ACC112 (cell line): ENCODE results near the gene SPATA31C1.
"Not testable (repeated sequence)": the region's sequence is repeated elsewhere in the genome, so short reads cannot be mapped to it uniquely, and the experiment has no call there.

Source experiments
- H2AFZ ChIP-seq: fragments of 200-600 bp; sonication (generic); one replicate; pipeline ENCODE4 v1.6.0; 2017; ENCODE audit warnings: antibody characterized with exemption, low read length; ENCODE audit not compliant: unreplicated experiment
- H3K27ac ChIP-seq: fragments of 200-600 bp; sonication (generic); 2 replicates; pipeline ENCODE4 v1.5.1; 2014; ENCODE audit warnings: low read depth, mild to moderate bottlenecking, antibody characterized with exemption, low read length, moderate library complexity
- H3K27me3 ChIP-seq: fragments of 200-600 bp; sonication (generic); 2 replicates; pipeline ENCODE4 v1.6.1; 2014; ENCODE audit warnings: mild to moderate bottlenecking, antibody characterized with exemption, low read length, moderate library complexity, mixed read lengths; ENCODE audit not compliant: insufficient read depth
- H3K36me3 ChIP-seq: fragments of 200-600 bp; sonication (generic); 2 replicates; pipeline ENCODE4 v1.6.1; 2016; ENCODE audit warnings: mild to moderate bottlenecking, antibody characterized with exemption, low read length, moderate library complexity, mixed read lengths; ENCODE audit not compliant: insufficient read depth
- H3K4me1 ChIP-seq: fragments of 200-600 bp; sonication (generic); one replicate; pipeline ENCODE4 v1.6.1; 2016; ENCODE audit warnings: low read length, mixed read lengths; ENCODE audit not compliant: insufficient read depth, unreplicated experiment, control insufficient read depth
- H3K4me3 ChIP-seq: fragments of 200-600 bp; sonication (generic); 2 replicates; pipeline ENCODE4 v1.5.1; 2014; ENCODE audit warnings: mild to moderate bottlenecking, low read depth, low read length
- H3K79me2 ChIP-seq: fragments of 200-600 bp; sonication (generic); one replicate; pipeline ENCODE4 v1.6.0; 2016; ENCODE audit warnings: low read length; ENCODE audit not compliant: control insufficient read depth, unreplicated experiment, insufficient read depth

Gene SPATA31C1

GRCh38 chr9:87898151-87898550 lies 19.6 kb upstream of the SPATA31C1 start:
- H2AFZ ChIP-seq, result no peak overlapping the region
- no peak overlapping the region for H3K4me3 ChIP-seq
- H3K27me3 ChIP-seq, result no peaks in the 10 kb centered on the region
- H3K4me1 ChIP-seq, result no peaks in the 10 kb centered on the region
- H3K27ac ChIP-seq, result no peak overlapping the region
- H3K79me2 ChIP-seq, result no peaks in the 10 kb centered on the region
- H3K36me3 ChIP-seq, result no peaks in the 10 kb centered on the region

GRCh38 chr9:87902371-87902770 lies 15.4 kb upstream of the SPATA31C1 start:
- H3K36me3 ChIP-seq, H2AFZ ChIP-seq, H3K79me2 ChIP-seq, H3K4me1 ChIP-seq, H3K27me3 ChIP-seq, H3K4me3 ChIP-seq, H3K27ac ChIP-seq: not testable (repeated sequence)

GRCh38 chr9:87909310-87910041 lies 8.3 kb upstream of the SPATA31C1 start:
- Histone ChIP-seq H3K4me3 (no peak overlapping the region), H3K79me2 (no peaks in the 10 kb centered on the region), H3K4me1 (no peaks in the 10 kb centered on the region), H3K27me3 (no peaks in the 10 kb centered on the region), H3K27ac (no peak overlapping the region), H2AFZ (no peak overlapping the region), H3K36me3 (no peaks in the 10 kb centered on the region)

GRCh38 chr9:87910821-87911220 lies 6.9 kb upstream of the SPATA31C1 start:
- no peaks in the 10 kb centered on the region for H3K27me3 ChIP-seq
- no peaks in the 10 kb centered on the region for H3K36me3 ChIP-seq
- H3K79me2 ChIP-seq, result no peaks in the 10 kb centered on the region
- H2AFZ ChIP-seq, result no peak overlapping the region
- no peaks in the 10 kb centered on the region for H3K4me1 ChIP-seq
- H3K27ac ChIP-seq, result no peak overlapping the region
- no peak overlapping the region for H3K4me3 ChIP-seq

GRCh38 chr9:87919013-87919412 lies 1.3 kb downstream of the SPATA31C1 start:
- H3K27ac ChIP-seq, result not testable (repeated sequence)

GRCh38 chr9:87921561-87921960 lies 3.8 kb downstream of the SPATA31C1 start:
- not testable (repeated sequence) for H3K4me3 ChIP-seq, H2AFZ ChIP-seq, H3K36me3 ChIP-seq, H3K27ac ChIP-seq, H3K4me1 ChIP-seq, H3K79me2 ChIP-seq, H3K27me3 ChIP-seq

More at GRCh38 chr9:87919013-87919412, 1.3 kb downstream of the SPATA31C1 start:
- not testable (repeated sequence) for H2AFZ ChIP-seq, H3K36me3 ChIP-seq, H3K4me3 ChIP-seq, H3K4me1 ChIP-seq, H3K79me2 ChIP-seq, H3K27me3 ChIP-seq

GRCh38 chr9:87923012-87923411 lies 5.2 kb downstream of the SPATA31C1 start:
- not testable (repeated sequence) for H3K27me3 ChIP-seq, H3K79me2 ChIP-seq, H3K4me1 ChIP-seq, H3K4me3 ChIP-seq, H2AFZ ChIP-seq, H3K27ac ChIP-seq, H3K36me3 ChIP-seq

- not testable (repeated sequence) for H3K79me2 ChIP-seq, H3K27ac ChIP-seq, H3K4me1 ChIP-seq, H2AFZ ChIP-seq, H3K4me3 ChIP-seq, H3K27me3 ChIP-seq, H3K36me3 ChIP-seq
Observed at GRCh38 chr9:87924851-87925250, 7.1 kb downstream of the SPATA31C1 start.

- not testable (repeated sequence) for H3K4me3 ChIP-seq, H3K36me3 ChIP-seq, H2AFZ ChIP-seq, H3K27ac ChIP-seq, H3K79me2 ChIP-seq, H3K4me1 ChIP-seq, H3K27me3 ChIP-seq
Observed at GRCh38 chr9:87929152-87929551, 11.4 kb downstream of the SPATA31C1 start.

GRCh38 chr9:87934444-87934843 lies 16.7 kb downstream of the SPATA31C1 start:
- not testable (repeated sequence) for H3K27ac ChIP-seq, H3K27me3 ChIP-seq, H3K4me1 ChIP-seq, H3K79me2 ChIP-seq, H3K4me3 ChIP-seq, H3K36me3 ChIP-seq, H2AFZ ChIP-seq

GRCh38 chr9:87937352-87937751 lies 19.6 kb downstream of the SPATA31C1 start:
- not testable (repeated sequence) for H3K27ac ChIP-seq, H2AFZ ChIP-seq

More at GRCh38 chr9:87937352-87937751, 19.6 kb downstream of the SPATA31C1 start:
- H3K4me1 ChIP-seq, H3K27me3 ChIP-seq, H3K4me3 ChIP-seq, H3K79me2 ChIP-seq, H3K36me3 ChIP-seq: not testable (repeated sequence)
